IPS DF 6.9 (cell line): ENCODE results near the gene FAM13C.

ENCODE experiments used
- DNase-seq: peaks from one replicate; pipeline ENCODE4 v3.0.0-alpha.2; 2013; ENCODE audit warnings: low read depth, low spot score
- H3K27ac ChIP-seq: one replicate; pipeline ENCODE4 v1.5.1; 2013; ENCODE audit warnings: low read length, control low read depth
- H3K27me3 ChIP-seq: 2 replicates; pipeline ENCODE4 v1.6.1; 2013; ENCODE audit warnings: mild to moderate bottlenecking, low read length; ENCODE audit not compliant: control insufficient read depth, insufficient read depth
- H3K36me3 ChIP-seq: 2 replicates; pipeline ENCODE4 v1.6.1; 2013; ENCODE audit warnings: low read length; ENCODE audit not compliant: control insufficient read depth, insufficient read depth
- H3K4me1 ChIP-seq: 2 replicates; pipeline ENCODE4 v1.6.1; 2013; ENCODE audit warnings: low read length; ENCODE audit not compliant: control insufficient read depth, insufficient read depth
- H3K4me3 ChIP-seq: 2 replicates; pipeline ENCODE4 v1.5.1; 2013; ENCODE audit warnings: mild to moderate bottlenecking, low read length
- H3K9me3 ChIP-seq: 2 replicates; pipeline ENCODE4 v1.6.1; 2013; ENCODE audit warnings: low read length, inconsistent platforms; ENCODE audit not compliant: control insufficient read depth, insufficient read depth
- WGBS: extraction: QIAGEN DNeasy Blood & Tissue Kit; methylation state at CpG from one replicate; pipeline ENCODE4 v1.1.7; 2013; ENCODE audit warnings: mixed read lengths, missing lambda C conversion rate; ENCODE audit not compliant: insufficient read length, insufficient coverage; 5-methylcytosine and 5-hydroxymethylcytosine counted together

FAM13C gene

GRCh38 chr10:59270492-59270891 lies 91.9 kb downstream of the FAM13C start:
- Histone ChIP-seq H3K9me3 (no peaks in the 10 kb centered on the region), H3K27me3 (no peaks in the 10 kb centered on the region), H3K27ac (no peak overlapping the region), H3K36me3 (no peaks in the 10 kb centered on the region), H3K4me3 (no peak overlapping the region), H3K4me1 (no peaks in the 10 kb centered on the region)
- no peak for DNase-seq
- no CpG with 5 or more reads among the region's 3 CpGs for WGBS

- WGBS, result no CpG with 5 or more reads among the region's 6 CpGs
- Histone ChIP-seq H3K4me3 (no peak overlapping the region), H3K36me3 (no peaks in the 10 kb centered on the region), H3K4me1 (no peaks in the 10 kb centered on the region), H3K27ac (no peak overlapping the region), H3K9me3 (no peaks in the 10 kb centered on the region), H3K27me3 (no peaks in the 10 kb centered on the region)
- no peak for DNase-seq
Observed at GRCh38 chr10:59269651-59270050, 92.7 kb downstream of the FAM13C start.

GRCh38 chr10:59268460-59268859 lies 93.9 kb downstream of the FAM13C start:
- no CpG with 5 or more reads among the region's 7 CpGs for WGBS
- no peaks in the 10 kb centered on the region for H3K27me3 ChIP-seq
- no peaks in the 10 kb centered on the region for H3K9me3 ChIP-seq
- H3K36me3 ChIP-seq, result no peaks in the 10 kb centered on the region
- H3K4me1 ChIP-seq, result no peaks in the 10 kb centered on the region
- no peak overlapping the region for H3K27ac ChIP-seq
- no peak overlapping the region for H3K4me3 ChIP-seq
- DNase-seq, result no peak

GRCh38 chr10:59266321-59266720 lies 96.0 kb downstream of the FAM13C start:
- no peak for DNase-seq
- no peaks in the 10 kb centered on the region for H3K4me1 ChIP-seq
- H3K36me3 ChIP-seq, result no peaks in the 10 kb centered on the region
- 100% methylated on average over 1 of the region's 3 CpGs for WGBS
- H3K27ac ChIP-seq, result no peak overlapping the region
- H3K9me3 ChIP-seq, result no peaks in the 10 kb centered on the region
- H3K4me3 ChIP-seq, result no peak overlapping the region
- H3K27me3 ChIP-seq, result no peaks in the 10 kb centered on the region

GRCh38 chr10:59265141-59265540 lies 97.2 kb downstream of the FAM13C start:
- no CpG with 5 or more reads among the region's 5 CpGs for WGBS
- Histone ChIP-seq H3K4me1 (no peaks in the 10 kb centered on the region), H3K27me3 (no peaks in the 10 kb centered on the region), H3K36me3 (no peaks in the 10 kb centered on the region), H3K9me3 (no peaks in the 10 kb centered on the region), H3K27ac (no peak overlapping the region), H3K4me3 (no peak overlapping the region)
- no peak for DNase-seq

GRCh38 chr10:59258890-59259289 lies 103.5 kb downstream of the FAM13C start:
- no peak for DNase-seq
- H3K4me1 ChIP-seq, result no peaks in the 10 kb centered on the region
- no peak overlapping the region for H3K4me3 ChIP-seq
- no peaks in the 10 kb centered on the region for H3K36me3 ChIP-seq
- H3K27me3 ChIP-seq, result no peaks in the 10 kb centered on the region
- H3K9me3 ChIP-seq, result no peaks in the 10 kb centered on the region
- H3K27ac ChIP-seq, result no peak overlapping the region
- WGBS, result no CpG with 5 or more reads among the region's 1 CpG

GRCh38 chr10:59257224-59257623 lies 105.1 kb downstream of the FAM13C start:
- Histone ChIP-seq H3K27ac (no peak overlapping the region), H3K9me3 (no peaks in the 10 kb centered on the region), H3K4me3 (no peak overlapping the region), H3K36me3 (no peaks in the 10 kb centered on the region), H3K27me3 (no peaks in the 10 kb centered on the region), H3K4me1 (no peaks in the 10 kb centered on the region)
- DNase-seq, result no peak
- no CpG with 5 or more reads among the region's 1 CpG for WGBS

GRCh38 chr10:59255463-59255862 lies 106.9 kb downstream of the FAM13C start:
- no peaks in the 10 kb centered on the region for H3K9me3 ChIP-seq
- H3K4me3 ChIP-seq, result no peak overlapping the region
- WGBS, result no CpG with 5 or more reads among the region's 1 CpG
- no peak overlapping the region for H3K27ac ChIP-seq
- DNase-seq, result no peak
- no peaks in the 10 kb centered on the region for H3K27me3 ChIP-seq
- H3K4me1 ChIP-seq, result no peaks in the 10 kb centered on the region
- H3K36me3 ChIP-seq, result no peaks in the 10 kb centered on the region

GRCh38 chr10:59252491-59252890 lies 109.9 kb downstream of the FAM13C start:
- Histone ChIP-seq H3K27ac (no peak overlapping the region), H3K4me1 (no peaks in the 10 kb centered on the region), H3K9me3 (no peaks in the 10 kb centered on the region), H3K4me3 (no peak overlapping the region), H3K36me3 (no peaks in the 10 kb centered on the region), H3K27me3 (no peaks in the 10 kb centered on the region)
- no peak for DNase-seq

GRCh38 chr10:59245686-59246085 lies 116.7 kb downstream of the FAM13C start:
- H3K27me3 ChIP-seq, result no peaks in the 10 kb centered on the region
- no peak for DNase-seq
- H3K4me1 ChIP-seq, result no peaks in the 10 kb centered on the region
- H3K9me3 ChIP-seq, result no peaks in the 10 kb centered on the region
- no peak overlapping the region for H3K4me3 ChIP-seq
- no CpG with 5 or more reads among the region's 1 CpG for WGBS
- H3K36me3 ChIP-seq, result no peaks in the 10 kb centered on the region
- H3K27ac ChIP-seq, result no peak overlapping the region

- Histone ChIP-seq H3K9me3 (no peaks in the 10 kb centered on the region), H3K36me3 (no peaks in the 10 kb centered on the region), H3K27ac (no peak overlapping the region), H3K27me3 (no peaks in the 10 kb centered on the region), H3K4me1 (no peaks in the 10 kb centered on the region), H3K4me3 (no peak overlapping the region)
- DNase-seq, result no peak
- WGBS, result no CpG with 5 or more reads among the region's 1 CpG
Observed at GRCh38 chr10:59244871-59245270, 117.5 kb downstream of the FAM13C start.
